ENCODE measurements around the gene TNPO1. TPM values are rescaled to one million over a fixed set of nuclear protein-coding genes. Genes with fewer than 3 reads are reported as not detected.

The TNPO1 gene
- total and polyA plus RNA-seq, 2 donors (not counting 1 experiment from before 2014, with no cell fraction given), result 93.7 to 226 TPM

- no peaks in the 10 kb centered on the region for H3K9me3 ChIP-seq (ENCODE audit: control insufficient read depth, insufficient read depth, low read depth, low read length)
- H3K4me3 ChIP-seq (replicated peaks in 1 of 4; ENCODE audit: control extremely low read depth in 1 of 4, insufficient read depth in 1 of 4, low read depth in 3 of 4, low read length in 4 of 4), result no peak overlapping the region
- H3K9ac ChIP-seq (ENCODE audit: insufficient read depth, low read length), result no peak overlapping the region
- H3K4me2 ChIP-seq (ENCODE audit: extremely low read depth, insufficient read depth, low read length), result no peak overlapping the region
- no peak overlapping the region for H2AFZ ChIP-seq (ENCODE audit: low read length)
- DNase-seq (ENCODE audit: low read depth in 2 of 2), result no peak
- no peak overlapping the region for H3K27ac ChIP-seq (ENCODE audit: insufficient read depth, low read length)
- no peaks in the 10 kb centered on the region for H4K20me1 ChIP-seq (ENCODE audit: control insufficient read depth, extremely low read depth, insufficient read depth, low read length)
- H3K27me3 ChIP-seq (ENCODE audit: control insufficient read depth, insufficient read depth, low read length), result no peaks in the 10 kb centered on the region
- TF ChIP-seq EZH2 (IDR thresholded peaks at IDR 0.05; ENCODE audit: low read length, missing control alignments), result no peak
- no peak for TF ChIP-seq CTCF (conservative IDR thresholded peaks at IDR 0.05 in 1 of 2, IDR thresholded peaks at IDR 0.05 in 1 of 2; ENCODE audit: low read depth in 1 of 2, low read length in 2 of 2)
- no peaks in the 10 kb centered on the region for H3K36me3 ChIP-seq (ENCODE audit: control insufficient read depth, insufficient read depth, low read length)
- H3K79me2 ChIP-seq (ENCODE audit: control insufficient read depth, insufficient read depth, low read length), result no peaks in the 10 kb centered on the region
- no peaks in the 10 kb centered on the region for H3K4me1 ChIP-seq (ENCODE audit: control insufficient read depth, extremely low read depth, insufficient read depth, low read length)
Measured at GRCh38 chr5:72784129-72784528, 32.3 kb upstream of the TNPO1 start.

DNA sequence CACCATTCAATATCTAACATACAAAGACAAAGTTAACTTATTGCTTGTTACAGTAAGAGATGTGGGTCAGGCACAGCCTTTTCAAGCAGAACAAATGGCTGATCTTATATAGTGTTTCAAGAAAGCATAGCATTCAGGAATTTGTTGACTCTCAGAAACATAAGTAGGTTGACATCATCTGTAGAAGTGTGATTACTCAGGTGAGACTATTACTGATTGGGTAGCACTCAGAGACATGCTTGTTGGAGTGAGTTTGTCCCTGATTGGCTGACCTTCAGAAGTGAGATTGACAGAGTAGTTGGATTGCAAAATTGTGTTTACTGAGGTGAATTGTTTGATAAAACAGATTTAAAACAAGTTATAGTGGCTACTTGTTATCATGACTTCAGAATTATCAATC, 30.7 kb upstream of the TNPO1 start:
- DNase-seq (ENCODE audit: low read depth in 2 of 2), result no peak
- no peaks in the 10 kb centered on the region for H3K79me2 ChIP-seq (ENCODE audit: control insufficient read depth, insufficient read depth, low read length)
- H3K9me3 ChIP-seq (ENCODE audit: control insufficient read depth, insufficient read depth, low read depth, low read length), result no peaks in the 10 kb centered on the region
- H3K36me3 ChIP-seq (ENCODE audit: control insufficient read depth, insufficient read depth, low read length), result no peaks in the 10 kb centered on the region
- H3K27ac ChIP-seq (ENCODE audit: insufficient read depth, low read length), result no peak overlapping the region
- no peaks in the 10 kb centered on the region for H4K20me1 ChIP-seq (ENCODE audit: control insufficient read depth, extremely low read depth, insufficient read depth, low read length)
- no peak overlapping the region for H3K4me2 ChIP-seq (ENCODE audit: extremely low read depth, insufficient read depth, low read length)
- TF ChIP-seq CTCF (conservative IDR thresholded peaks at IDR 0.05 in 1 of 2, IDR thresholded peaks at IDR 0.05 in 1 of 2; ENCODE audit: low read depth in 1 of 2, low read length in 2 of 2) (no peak), EZH2 (IDR thresholded peaks at IDR 0.05; ENCODE audit: low read length, missing control alignments) (no peak)
- H2AFZ ChIP-seq (ENCODE audit: low read length), result no peak overlapping the region
- H3K4me3 ChIP-seq (replicated peaks in 1 of 4; ENCODE audit: control extremely low read depth in 1 of 4, insufficient read depth in 1 of 4, low read depth in 3 of 4, low read length in 4 of 4), result no peak overlapping the region
- no peaks in the 10 kb centered on the region for H3K4me1 ChIP-seq (ENCODE audit: control insufficient read depth, extremely low read depth, insufficient read depth, low read length)
- H3K9ac ChIP-seq (ENCODE audit: insufficient read depth, low read length), result no peak overlapping the region
- no peaks in the 10 kb centered on the region for H3K27me3 ChIP-seq (ENCODE audit: control insufficient read depth, insufficient read depth, low read length)

DNA sequence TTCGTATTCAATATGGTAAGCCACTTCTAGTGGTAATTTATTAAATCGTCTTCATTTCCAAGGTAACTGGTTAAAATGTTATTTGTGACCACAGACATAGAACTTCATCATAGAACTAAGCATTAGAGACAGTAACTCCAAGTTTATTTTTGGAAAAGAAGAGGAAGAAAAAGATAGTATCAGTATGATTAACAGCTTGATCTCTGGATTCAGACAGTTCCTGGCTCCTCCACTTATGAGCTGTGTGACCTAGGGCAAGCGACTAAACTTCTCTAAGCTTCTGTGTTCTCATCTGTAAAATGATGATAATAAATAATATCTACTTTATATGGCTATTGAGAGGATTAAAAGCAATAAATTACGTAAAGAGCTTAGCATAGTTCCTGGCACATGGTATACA, 29.8 kb upstream of the TNPO1 start:
- Histone ChIP-seq H3K27me3 (ENCODE audit: control insufficient read depth, insufficient read depth, low read length) (no peaks in the 10 kb centered on the region), H3K9ac (ENCODE audit: insufficient read depth, low read length) (no peak overlapping the region), H3K4me3 (replicated peaks in 1 of 4; ENCODE audit: control extremely low read depth in 1 of 4, insufficient read depth in 1 of 4, low read depth in 3 of 4, low read length in 4 of 4) (no peak overlapping the region), H3K4me1 (ENCODE audit: control insufficient read depth, extremely low read depth, insufficient read depth, low read length) (no peaks in the 10 kb centered on the region), H3K27ac (ENCODE audit: insufficient read depth, low read length) (no peak overlapping the region), H2AFZ (ENCODE audit: low read length) (no peak overlapping the region), H3K36me3 (ENCODE audit: control insufficient read depth, insufficient read depth, low read length) (no peaks in the 10 kb centered on the region), H3K9me3 (ENCODE audit: control insufficient read depth, insufficient read depth, low read depth, low read length) (no peaks in the 10 kb centered on the region), H3K4me2 (ENCODE audit: extremely low read depth, insufficient read depth, low read length) (no peak overlapping the region), H3K79me2 (ENCODE audit: control insufficient read depth, insufficient read depth, low read length) (no peaks in the 10 kb centered on the region), H4K20me1 (ENCODE audit: control insufficient read depth, extremely low read depth, insufficient read depth, low read length) (no peaks in the 10 kb centered on the region)
- DNase-seq (ENCODE audit: low read depth in 2 of 2), result no peak
- TF ChIP-seq CTCF (conservative IDR thresholded peaks at IDR 0.05 in 1 of 2, IDR thresholded peaks at IDR 0.05 in 1 of 2; ENCODE audit: low read depth in 1 of 2, low read length in 2 of 2), result no peak
- TF ChIP-seq EZH2 (IDR thresholded peaks at IDR 0.05; ENCODE audit: low read length, missing control alignments), result no peak
